Measurements from ENCODE around the gene SH3BP5L.
"Not testable (repeated sequence)": the region's sequence is repeated elsewhere in the genome, so short reads cannot be mapped to it uniquely, and the experiment has no call there.

DNA sequence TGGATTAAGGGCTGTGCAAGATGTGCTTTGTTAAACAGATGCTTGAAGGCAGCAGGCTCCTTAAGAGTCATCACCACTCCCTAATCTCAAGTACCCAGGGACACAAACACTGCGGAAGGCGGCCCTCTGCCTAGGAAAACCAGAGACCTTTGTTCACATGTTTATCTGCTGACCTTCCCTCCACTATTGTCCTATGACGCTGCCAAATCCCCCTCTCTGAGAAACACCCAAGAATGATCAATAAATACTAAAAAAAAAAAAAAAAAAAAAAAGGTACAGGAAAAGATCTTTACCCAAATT, 5.0 kb upstream of the SH3BP5L start:
- TF ChIP-seq CTCF (CRISPR knock-in tag; IDR thresholded peaks at IDR 0.05); SIN3A (IDR thresholded peaks at IDR 0.05; ENCODE audit: borderline replicate concordance, low read depth, low read length); TP53 (CRISPR knock-in tag; conservative IDR thresholded peaks at IDR 0.05); SMARCC2 (IDR thresholded peaks at IDR 0.05); ZNF124 (CRISPR knock-in tag; IDR thresholded peaks at IDR 0.05); DNMT3B (CRISPR knock-in tag; conservative IDR thresholded peaks at IDR 0.05): not testable (repeated sequence)
